ENCODE results near the gene PILRA.

GRCh38 chr7:100397315-100398081 is 24.2 kb downstream of the PILRA start:
- TF ChIP-seq PHF20 (CRISPR knock-in tag; IDR thresholded peaks at IDR 0.05) = no peak
- no peak for TF ChIP-seq IKZF1 (IDR thresholded peaks at IDR 0.05)
- TF ChIP-seq ZFP41 (CRISPR knock-in tag; IDR thresholded peaks at IDR 0.05; ENCODE audit: borderline replicate concordance) = no peak
- TF ChIP-seq E2F1 (CRISPR knock-in tag; IDR thresholded peaks at IDR 0.05) = no peak

All from HepG2 (cell line).